GM23338 (cell line): ENCODE data around the gene SLC12A6. TPM values are rescaled to one million over a fixed set of nuclear protein-coding genes. Genes with fewer than 3 reads are reported as not detected.

ENCODE experiments used
- ATAC-seq: fragments of 200-7000 bp; cut with Tn5 transposase; 3 replicates; pipeline ENCODE4 v1.9.1; 2020
- DNase-seq: peaks from one replicate; pipeline ENCODE4 v3.0.0-alpha.2; 2015; ENCODE audit warnings: low spot score
- H2AFZ ChIP-seq: fragments of 200-600 bp; sonication (generic); 2 replicates; pipeline ENCODE4 v1.8.0; 2016; ENCODE audit warnings: antibody characterized with exemption, mild to moderate bottlenecking, moderate library complexity
- H3F3A ChIP-seq: fragments of 200-600 bp; sonication (generic); replicated peaks from 2 replicates; pipeline ENCODE4 v1.8.0; 2017; ENCODE audit warnings: antibody characterized with exemption, mixed run types, low read depth
- H3K27ac ChIP-seq: fragments of 200-600 bp; sonication (generic); 2 replicates; pipeline ENCODE4 v1.6.1; 2016; ENCODE audit warnings: low read depth
- H3K27me3 ChIP-seq: fragments of 200-600 bp; sonication (generic); 2 replicates; pipeline ENCODE4 v1.8.0; 2016; ENCODE audit warnings: mild to moderate bottlenecking, mixed run types, moderate library complexity; ENCODE audit not compliant: insufficient read depth
- H3K36me3 ChIP-seq: fragments of 200-600 bp; sonication (generic); 2 replicates; pipeline ENCODE4 v1.8.0; 2016; ENCODE audit warnings: mild to moderate bottlenecking; ENCODE audit not compliant: insufficient read depth
- H3K4me1 ChIP-seq: fragments of 200-600 bp; sonication (generic); 2 replicates; pipeline ENCODE4 v1.8.0; 2016; ENCODE audit warnings: mild to moderate bottlenecking, moderate library complexity; ENCODE audit not compliant: insufficient read depth
- H3K4me2 ChIP-seq: fragments of 200-600 bp; sonication (generic); 2 replicates; pipeline ENCODE4 v1.7.1; 2017; ENCODE audit warnings: mixed run types
- H3K4me3 ChIP-seq: fragments of 200-600 bp; sonication (generic); 2 replicates; pipeline ENCODE4 v1.6.1; 2016; ENCODE audit warnings: mixed run types
- H3K79me2 ChIP-seq: fragments of 200-600 bp; sonication (generic); replicated peaks from 2 replicates; pipeline ENCODE4 v1.8.0; 2017; ENCODE audit warnings: mild to moderate bottlenecking; ENCODE audit not compliant: insufficient read depth
- H3K9me2 ChIP-seq: fragments of 200-600 bp; sonication (generic); 2 replicates; pipeline ENCODE4 v1.8.0; 2017; ENCODE audit not compliant: insufficient read depth
- H4K20me1 ChIP-seq: fragments of 200-600 bp; sonication (generic); replicated peaks from 2 replicates; pipeline ENCODE4 v1.8.0; 2017; ENCODE audit warnings: mild to moderate bottlenecking; ENCODE audit not compliant: insufficient read depth
- H3K27ac Mint-ChIP-seq: 2 replicates; pipeline ENCODE4 v1.8.0; 2020; ENCODE audit warnings: inconsistent platforms, mild to moderate bottlenecking, moderate library complexity, mixed read lengths
- H3K27me3 Mint-ChIP-seq: 3 replicates; pipeline ENCODE4 v1.8.0; 2022; ENCODE audit warnings: low read depth, mild to moderate bottlenecking, moderate library complexity, mixed read lengths, inconsistent platforms; ENCODE audit not compliant: insufficient read depth, poor library complexity
- H3K36me3 Mint-ChIP-seq: 3 replicates; pipeline ENCODE4 v1.8.0; 2021; ENCODE audit warnings: low read depth, mild to moderate bottlenecking, inconsistent platforms, moderate library complexity, mixed read lengths
- H3K4me1 Mint-ChIP-seq: 3 replicates; pipeline ENCODE4 v1.8.0; 2020; ENCODE audit warnings: mild to moderate bottlenecking, inconsistent platforms, mixed read lengths
- H3K4me3 Mint-ChIP-seq: 3 replicates; pipeline ENCODE4 v1.8.0; 2021; ENCODE audit warnings: moderate library complexity, mild to moderate bottlenecking, inconsistent platforms, mixed read lengths
- H3K9me3 Mint-ChIP-seq: 3 replicates; pipeline ENCODE4 v1.8.0; 2020; ENCODE audit warnings: moderate library complexity, mild to moderate bottlenecking, inconsistent platforms, mixed read lengths
- CREB1 ChIP-seq: fragments of 250-450 bp; sonication (Bioruptor Pico); IDR thresholded peaks from 2 replicates; pipeline ENCODE4 v1.5.0; 2020; ENCODE audit warnings: low read depth, mild to moderate bottlenecking, moderate library complexity
- ETS1 ChIP-seq: IDR thresholded peaks from 2 replicates; pipeline ENCODE4 v1.6.1; 2016; ENCODE audit warnings: antibody characterized with exemption
- EZH2 ChIP-seq: fragments of 200-600 bp; sonication (generic); IDR thresholded peaks from one replicate; pipeline ENCODE4 v1.8.0; 2017; ENCODE audit warnings: antibody characterized with exemption, mild to moderate bottlenecking, low read depth; ENCODE audit not compliant: unreplicated experiment
- EZH2phosphoT487 ChIP-seq: fragments of 200-600 bp; sonication (generic); IDR thresholded peaks from one replicate; pipeline ENCODE4 v1.8.1; 2018; ENCODE audit warnings: antibody characterized with exemption; ENCODE audit not compliant: unreplicated experiment
- JUNB ChIP-seq: IDR thresholded peaks from one replicate; pipeline ENCODE4 v1.6.1; 2016; ENCODE audit warnings: antibody characterized with exemption; ENCODE audit not compliant: unreplicated experiment
- NANOG ChIP-seq: IDR thresholded peaks from 2 replicates; pipeline ENCODE4 v1.6.1; 2016; ENCODE audit warnings: antibody characterized with exemption, borderline replicate concordance
- POLR2AphosphoS5 ChIP-seq: IDR thresholded peaks from 2 replicates; pipeline ENCODE4 v1.6.1; 2016; ENCODE audit warnings: antibody characterized with exemption, low read depth
- REST ChIP-seq: IDR thresholded peaks from one replicate; pipeline ENCODE4 v1.6.1; 2018; ENCODE audit warnings: antibody characterized with exemption; ENCODE audit not compliant: unreplicated experiment
- STAT1 ChIP-seq: IDR thresholded peaks from one replicate; pipeline ENCODE4 v1.6.1; 2016; ENCODE audit warnings: antibody characterized with exemption; ENCODE audit not compliant: unreplicated experiment
- ZNF114 ChIP-seq: fragments of 250-450 bp; sonication (Bioruptor Pico); IDR thresholded peaks from 2 replicates; pipeline ENCODE4 v1.5.0; 2020; ENCODE audit warnings: mild to moderate bottlenecking, moderate library complexity
- ZNF331 ChIP-seq: fragments of 250-450 bp; sonication (Bioruptor Pico); IDR thresholded peaks from 2 replicates; pipeline ENCODE4 v1.5.0; 2020; ENCODE audit warnings: low read depth, mild to moderate bottlenecking, moderate library complexity
- ZNF462 ChIP-seq: fragments of 250-450 bp; sonication (Bioruptor Pico); IDR thresholded peaks from 2 replicates; pipeline ENCODE4 v1.5.0; 2020; ENCODE audit warnings: mild to moderate bottlenecking, moderate library complexity
- polyA plus RNA-seq: library from polyadenylated mRNA; unstranded; fragments of >200 nt; fragmentation: Nextera tagmentation; extraction: Ambion mirVana; gene quantifications from 2 replicates; pipeline ENCODE4 v1.2.1, GENCODE V29; 2016
- total RNA-seq: library from RNA; depleted of rRNA; stranded (reverse); fragments of >200 nt; shearing (Covaris generic); gene quantifications from 2 replicates; pipeline ENCODE4 v1.2.3, GENCODE V29; 2014

Gene SLC12A6
- total and polyA plus RNA-seq, 2 experiments from 2014 or later: 2.4 to 14.1 TPM

- no peak for TF ChIP-seq ZNF462 (CRISPR knock-in tag)
Observed at GRCh38 chr15:34314491-34315490, 22.8 kb downstream of the SLC12A6 start (continued).

- Histone ChIP-seq H4K20me1 (no peaks in the 10 kb centered on the region; the same call in 1 of the 2 replicates), H3K79me2 (no peaks in the 10 kb centered on the region), H3K4me2 (no peak overlapping the region), H3K4me3 (no peak overlapping the region), H3F3A (no peaks in the 10 kb centered on the region), H3K27me3 (no peaks in the 10 kb centered on the region), H3K9me2 (no peaks in the 10 kb centered on the region), H3K4me1 (no peaks in the 10 kb centered on the region), H3K27ac (no peak overlapping the region), H2AFZ (no peak overlapping the region), H3K36me3 (no peaks in the 10 kb centered on the region)
- Mint-ChIP-seq H3K4me3 (no peak overlapping the region), H3K27ac (no peak overlapping the region), H3K9me3 (no peaks in the 10 kb centered on the region), H3K4me1 (no peaks in the 10 kb centered on the region), H3K36me3 (no peaks in the 10 kb centered on the region), H3K27me3 (peaks cover 1% of the 10 kb centered on the region)
- DNase-seq: no peak
- ATAC-seq: no peak
- TF ChIP-seq EZH2 (no peak), EZH2phosphoT487 (no peak), ZNF331 (no peak), JUNB (no peak), NANOG (no peak), STAT1 (no peak), ETS1 (no peak), ZNF114 (CRISPR knock-in tag) (no peak), REST (no peak), POLR2AphosphoS5 (no peak), CREB1 (CRISPR knock-in tag) (no peak)
Observed at GRCh38 chr15:34311563-34311962, 26.0 kb downstream of the SLC12A6 start.
